Keratinocyte (primary cell): Measurements from ENCODE around the gene SHISA5. TPM values are rescaled to one million over a fixed set of nuclear protein-coding genes. Genes with fewer than 3 reads are reported as not detected.

ENCODE experiments used
- DNase-seq: peaks from one replicate; pipeline ENCODE4 v3.0.0-alpha.2; 2011; ENCODE audit warnings: low read depth, missing footprints, low spot score
- FAIRE-seq: peaks from 2 replicates; lab custom pipeline; 2011; peaks lifted over from hg19 to GRCh38; lab: Jason Lieb, UNC
- H2AFZ ChIP-seq: 2 replicates; pipeline ENCODE4 v1.6.0; 2012; ENCODE audit warnings: low read length, control low read depth, inconsistent platforms; ENCODE audit not compliant: control insufficient read depth
- H3K27ac ChIP-seq: 2 replicates; pipeline ENCODE4 v1.5.1; 2011; ENCODE audit warnings: low read length; ENCODE audit not compliant: control insufficient read depth, insufficient read depth
- H3K27me3 ChIP-seq: 3 replicates; pipeline ENCODE4 v1.6.0; 2011; ENCODE audit warnings: low read length; ENCODE audit not compliant: control insufficient read depth, insufficient read depth; ENCODE audit errors: extremely low read depth
- H3K36me3 ChIP-seq, 2 experiments: 2 replicates in 1 of 2; 3 replicates in 1 of 2; pipeline ENCODE4 v1.5.1; 2011; ENCODE audit warnings: low read length in 2 of 2, mild to moderate bottlenecking in 1 of 2; ENCODE audit not compliant: control insufficient read depth in 2 of 2, insufficient read depth in 2 of 2; ENCODE audit errors: extremely low read depth in 1 of 2
- H3K4me1 ChIP-seq: 3 replicates; pipeline ENCODE4 v1.5.1; 2011; ENCODE audit warnings: low read length; ENCODE audit not compliant: control insufficient read depth, insufficient read depth; ENCODE audit errors: extremely low read depth
- H3K4me2 ChIP-seq: 3 replicates; pipeline ENCODE4 v1.6.0; 2011; ENCODE audit warnings: low read depth, low read length; ENCODE audit not compliant: control insufficient read depth, insufficient read depth; ENCODE audit errors: extremely low read depth
- H3K4me3 ChIP-seq, 3 experiments: fragments of 200-600 bp in 1 of 3; sonication (generic) in 1 of 3; 2 replicates in 2 of 3; 3 replicates in 1 of 3; pipeline ENCODE4 v1.5.1; 2011 to 2016; ENCODE audit warnings: low read length in 3 of 3, mild to moderate bottlenecking in 3 of 3, control low read depth in 2 of 3, inconsistent platforms in 1 of 3, low read depth in 1 of 3, mixed read lengths in 1 of 3, mixed run types in 1 of 3, moderate library complexity in 1 of 3; ENCODE audit not compliant: control insufficient read depth in 2 of 3, insufficient read depth in 2 of 3; ENCODE audit errors: extremely low read depth in 1 of 3
- H3K79me2 ChIP-seq: 2 replicates; pipeline ENCODE4 v1.6.0; 2012; ENCODE audit warnings: low read length; ENCODE audit not compliant: control insufficient read depth, insufficient read depth
- H3K9ac ChIP-seq: 3 replicates; pipeline ENCODE4 v1.6.0; 2011; ENCODE audit warnings: low read length; ENCODE audit not compliant: control insufficient read depth, insufficient read depth; ENCODE audit errors: extremely low read depth
- H3K9me1 ChIP-seq: 3 replicates; pipeline ENCODE4 v1.6.0; 2011; ENCODE audit warnings: low read length; ENCODE audit not compliant: control insufficient read depth, insufficient read depth; ENCODE audit errors: extremely low read depth
- H3K9me3 ChIP-seq: 2 replicates; pipeline ENCODE4 v1.5.1; 2012; ENCODE audit warnings: low read depth, low read length; ENCODE audit not compliant: control insufficient read depth
- H4K20me1 ChIP-seq: 3 replicates; pipeline ENCODE4 v1.6.0; 2011; ENCODE audit warnings: low read length; ENCODE audit not compliant: control insufficient read depth, insufficient read depth; ENCODE audit errors: extremely low read depth
- CTCF ChIP-seq, 3 experiments: IDR thresholded peaks in 1 of 3; conservative IDR thresholded peaks in 1 of 3; optimal IDR thresholded peaks in 1 of 3; 2 replicates in 2 of 3; 3 replicates in 1 of 3; pipeline versions ENCODE3 to v1.5.1; 2011; ENCODE audit warnings: low read length in 3 of 3, mild to moderate bottlenecking in 3 of 3, moderate library complexity in 2 of 3, control low read depth in 1 of 3, inconsistent platforms in 1 of 3; ENCODE audit not compliant: insufficient read depth in 2 of 3; ENCODE audit errors: extremely low read depth in 1 of 3
- EZH2 ChIP-seq: IDR thresholded peaks from one replicate; pipeline ENCODE4 v1.6.1; 2012; ENCODE audit warnings: inconsistent platforms, mild to moderate bottlenecking, low read length, moderate library complexity
- dilution Hi-C: fragments of 300-500 bp; cut with MboI; formaldehyde crosslinking; loops from one replicate; pipeline ENCODE4 v1.7.0; 2020; ENCODE audit warnings: low sequenced_read_pairs; ENCODE audit not compliant: extremely low pct_ligation_motif_present
- polyA plus RNA-seq, 5 experiments: library from polyadenylated mRNA; depleted of rRNA in 3 of 5; stranded (reverse) in 3 of 5; stranded (forward) in 1 of 5; unstranded in 1 of 5; fragments of >200 nt; gene quantifications; 1 replicate in 1 of 5; 2 replicates in 3 of 5; 3 replicates in 1 of 5; pipeline versions ENCODE4 v1.2.1 to v1.2.3, GENCODE V29; 2011 to 2012; ENCODE audit warnings: missing spikeins in 2 of 5, low read depth in 1 of 5, low replicate concordance in 1 of 5

SHISA5 gene
- polyA plus RNA-seq, 1 donor (not counting 4 experiments of a cell fraction or from before 2014, with no cell fraction given), result 94.4 TPM

GRCh38 chr3:48505968-48506504 is 2.1 kb upstream of the SHISA5 start:
- Histone ChIP-seq H3K27me3 (no peaks in the 10 kb centered on the region), H3K79me2 (no peaks in the 10 kb centered on the region), H3K4me3 (no peak overlapping the region), H3K4me2 (no peak overlapping the region), H3K9me3 (no peaks in the 10 kb centered on the region), H3K27ac (no peak overlapping the region), H3K9ac (no peak overlapping the region), H3K9me1 (no peaks in the 10 kb centered on the region), H3K36me3 (no peaks in the 10 kb centered on the region), H4K20me1 (no peaks in the 10 kb centered on the region), H2AFZ (no peak overlapping the region), H3K4me1 (peaks cover 34% of the 10 kb centered on the region)
- DNase-seq, result no peak
- no peak for FAIRE-seq
- TF ChIP-seq EZH2 (no peak), CTCF (optimal IDR thresholded peaks at IDR 0.05 in 1 of 3, IDR thresholded peaks at IDR 0.05 in 1 of 3, conservative IDR thresholded peaks at IDR 0.05 in 1 of 3; ENCODE audit: extremely low read depth in 1 of 3, insufficient read depth in 2 of 3, low read length in 3 of 3) (no peak)
- dilution Hi-C loops, result no loop called here

- no peaks in the 10 kb centered on the region for H4K20me1 ChIP-seq
- H3K4me2 ChIP-seq, result no peak overlapping the region
- DNase-seq, result no peak
- no peaks in the 10 kb centered on the region for H3K79me2 ChIP-seq
- no peaks in the 10 kb centered on the region for H3K36me3 ChIP-seq
- dilution Hi-C loops, result no loop called here
- H3K9me1 ChIP-seq, result no peaks in the 10 kb centered on the region
- no peak overlapping the region for H2AFZ ChIP-seq
- H3K27ac ChIP-seq, result no peak overlapping the region
- no peaks in the 10 kb centered on the region for H3K27me3 ChIP-seq
- TF ChIP-seq CTCF (optimal IDR thresholded peaks at IDR 0.05 in 1 of 3, IDR thresholded peaks at IDR 0.05 in 1 of 3, conservative IDR thresholded peaks at IDR 0.05 in 1 of 3; ENCODE audit: extremely low read depth in 1 of 3, insufficient read depth in 2 of 3, low read length in 3 of 3), result no peak
- no peak for TF ChIP-seq EZH2
- H3K4me1 ChIP-seq, result peaks cover 40% of the 10 kb centered on the region
- no peak overlapping the region for H3K4me3 ChIP-seq
- no peak for FAIRE-seq
- H3K9me3 ChIP-seq, result no peaks in the 10 kb centered on the region
- H3K9ac ChIP-seq, result no peak overlapping the region
Observed at GRCh38 chr3:48505146-48505545, 1.2 kb upstream of the SHISA5 start.
